ENCODE data around the gene DAB2IP.

GRCh38 chr9:121818016-121818661 lies 166.7 kb downstream of the DAB2IP start:
- TF ChIP-seq CTCF (IDR thresholded peaks at IDR 0.05) (no peak), EZH2 (IDR thresholded peaks at IDR 0.05) (no peak), EZH2phosphoT487 (IDR thresholded peaks at IDR 0.05) (no peak)

Measured in neural progenitor cell (in vitro differentiated cells).